ENCODE results near the gene NDUFB11. TPM values are rescaled to one million over a fixed set of nuclear protein-coding genes. Genes with fewer than 3 reads are reported as not detected.
"Not testable (repeated sequence)": the region's sequence is repeated elsewhere in the genome, so short reads cannot be mapped to it uniquely, and the experiment has no call there.

NDUFB11 gene
- total RNA-seq, 1 experiment from 2014 or later, result 80.8 TPM

DNA sequence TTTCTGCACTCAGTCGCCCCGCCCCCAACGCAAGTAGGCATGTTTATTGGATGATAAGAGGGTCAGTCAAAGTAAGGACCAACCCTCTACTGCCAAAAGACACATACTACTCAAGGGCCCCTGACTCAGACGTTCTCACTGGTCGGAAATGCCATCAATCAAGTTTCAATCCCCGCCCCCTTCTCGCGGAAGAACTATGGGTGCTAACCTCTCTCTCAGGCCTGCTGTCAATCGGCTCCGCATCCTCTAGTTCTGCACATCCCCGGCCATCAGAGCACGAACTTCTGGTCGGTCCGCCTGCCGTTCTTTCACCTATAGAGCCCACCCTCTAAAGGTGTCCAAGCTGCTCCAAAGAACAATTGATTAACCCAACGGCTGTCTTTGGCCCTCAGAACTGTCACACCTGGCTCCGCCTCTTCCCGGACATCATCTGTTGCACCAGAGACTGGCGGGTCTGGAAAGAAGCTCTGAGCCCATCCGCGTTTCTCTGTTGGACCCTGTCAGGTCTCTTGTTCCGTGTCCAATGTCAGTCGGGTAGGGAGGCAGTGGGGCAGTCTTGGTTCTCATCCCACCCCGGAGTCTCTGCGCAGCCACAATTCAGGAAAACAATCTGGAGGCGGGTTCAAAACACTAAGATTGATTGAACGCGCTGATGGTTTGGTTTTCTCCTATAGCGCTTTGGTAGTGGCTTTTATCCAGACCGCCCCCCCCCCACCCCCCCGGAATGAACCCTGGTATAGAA lies 15.2 kb downstream of the NDUFB11 start:
- H3K9me3 ChIP-seq, result no peaks in the 10 kb centered on the region
- H3K4me3 ChIP-seq, result peak overlapping the region; percentile 63
- no peaks in the 10 kb centered on the region for H3K27me3 ChIP-seq
- peak; percentile 90 for DNase-seq
- H3K36me3 ChIP-seq, result no peaks in the 10 kb centered on the region

DNA sequence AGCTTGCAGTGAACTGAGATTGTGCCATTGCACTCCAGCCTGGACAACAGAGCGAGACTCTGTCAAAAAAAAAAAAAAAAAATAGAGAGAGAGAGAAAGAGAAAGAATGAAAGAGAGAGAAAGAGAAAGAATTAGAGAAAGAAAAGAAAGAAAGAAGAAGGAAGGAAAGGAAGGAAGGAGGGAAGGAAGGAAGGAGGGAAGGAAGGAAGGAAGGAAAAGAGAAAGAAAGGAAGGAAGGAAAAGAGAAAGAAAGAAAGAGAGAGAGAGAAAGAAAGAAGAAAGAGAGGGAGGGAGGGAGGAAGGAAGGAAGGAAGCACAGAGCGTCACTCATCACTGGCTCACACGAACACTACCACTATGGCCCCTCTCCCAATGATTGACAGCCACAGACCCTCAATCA lies 20.0 kb downstream of the NDUFB11 start:
- H3K4me3 ChIP-seq, H3K9me3 ChIP-seq, H3K36me3 ChIP-seq, DNase-seq, H3K27me3 ChIP-seq: not testable (repeated sequence)

DNA sequence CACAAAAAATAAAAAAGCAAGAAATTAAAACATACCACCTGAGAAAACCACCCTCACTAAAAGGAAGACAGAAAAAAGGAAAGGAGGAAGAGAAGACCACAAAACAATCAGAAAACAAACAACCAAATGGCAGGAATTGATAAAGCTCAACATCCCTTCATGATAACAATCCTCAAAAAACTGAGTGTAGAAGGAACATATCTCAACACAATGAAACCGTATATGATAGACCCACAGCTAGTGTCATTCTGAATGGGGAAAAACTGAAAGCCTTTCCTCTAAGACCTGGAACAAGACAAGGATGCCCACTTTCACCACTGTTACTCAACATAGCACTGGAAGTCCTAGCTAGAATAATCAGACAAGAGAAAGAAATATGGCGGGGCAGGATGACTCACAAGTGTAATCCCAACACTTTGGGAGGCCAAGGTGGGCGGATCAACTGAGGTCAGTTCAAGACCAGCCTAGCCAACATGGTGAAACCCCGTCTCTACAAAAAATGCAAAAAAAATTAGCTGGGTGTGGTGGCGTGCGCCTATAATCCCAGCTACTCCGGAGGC lies 27.9 kb downstream of the NDUFB11 start:
- H3K36me3 ChIP-seq, DNase-seq, H3K27me3 ChIP-seq, H3K9me3 ChIP-seq, H3K4me3 ChIP-seq: not testable (repeated sequence)

DNA sequence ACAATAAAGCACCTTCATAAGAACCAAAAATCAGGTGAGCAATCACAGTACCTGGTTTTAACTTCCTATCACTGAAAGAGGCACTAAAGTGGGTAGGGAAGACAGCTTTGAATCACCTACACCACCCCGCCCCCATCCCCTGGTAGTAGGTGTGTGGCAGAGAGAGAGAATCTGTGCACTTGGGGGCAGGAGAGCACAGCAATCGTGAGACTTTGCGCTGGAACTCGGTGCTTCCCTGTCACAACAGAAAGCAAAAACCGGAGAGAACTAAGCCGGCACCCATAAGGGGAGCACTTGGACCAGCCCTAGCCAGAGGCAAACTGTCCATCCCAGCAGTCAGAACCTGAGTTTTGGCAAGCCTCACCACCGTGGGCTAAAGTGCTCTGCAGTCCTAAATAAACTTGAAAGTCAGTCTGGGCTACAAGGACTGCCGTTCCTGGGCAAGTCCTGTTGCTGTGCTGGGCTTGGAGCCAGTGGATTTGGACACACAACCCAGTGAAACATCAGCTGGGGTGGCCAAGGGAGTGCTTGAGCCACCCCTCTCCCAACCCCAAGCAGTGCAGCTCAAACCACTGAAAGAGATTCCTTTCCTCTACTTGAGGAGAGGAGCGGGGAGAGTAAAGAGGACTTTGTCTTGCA lies 32.1 kb downstream of the NDUFB11 start:
- peak; percentile 26 for DNase-seq
- H3K27me3 ChIP-seq, result no peaks in the 10 kb centered on the region
- no peaks in the 10 kb centered on the region for H3K9me3 ChIP-seq
- H3K36me3 ChIP-seq, result no peaks in the 10 kb centered on the region
- no peak overlapping the region for H3K4me3 ChIP-seq

DNA sequence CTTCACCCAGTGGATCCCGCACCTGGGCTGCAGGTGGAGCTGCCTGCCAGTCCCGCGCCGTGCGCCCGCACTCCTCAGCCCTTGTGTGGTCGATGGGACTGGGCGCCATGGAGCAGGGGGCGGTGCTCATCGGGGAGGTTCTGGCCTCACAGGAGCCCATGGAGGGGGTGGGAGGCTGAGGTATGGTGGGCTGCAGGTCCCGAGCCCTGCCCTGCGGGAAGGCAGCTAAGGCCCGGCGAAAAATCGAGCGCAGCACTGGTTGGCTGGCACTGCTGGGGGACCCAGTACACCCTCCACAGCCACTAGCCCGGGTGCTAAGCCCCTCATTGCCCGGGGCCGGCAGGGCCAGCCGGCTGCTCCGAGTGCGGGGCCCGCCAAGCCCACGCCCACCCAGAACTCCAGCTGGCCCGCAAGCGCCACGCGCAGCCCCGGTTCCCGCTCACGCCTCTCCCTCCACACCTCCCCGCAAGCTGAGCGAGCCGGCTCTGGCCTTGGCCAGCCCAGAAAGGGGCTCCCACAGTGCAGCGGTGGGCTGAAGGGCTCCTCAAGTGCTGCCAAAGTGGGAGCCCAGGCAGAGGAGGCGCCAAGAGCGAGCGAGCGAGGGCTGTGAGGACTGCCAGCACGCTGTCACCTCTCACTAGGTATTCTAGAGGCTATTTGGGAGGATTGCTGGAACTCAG lies 33.4 kb downstream of the NDUFB11 start:
- DNase-seq, H3K9me3 ChIP-seq, H3K27me3 ChIP-seq, H3K4me3 ChIP-seq, H3K36me3 ChIP-seq: not testable (repeated sequence)

DNA sequence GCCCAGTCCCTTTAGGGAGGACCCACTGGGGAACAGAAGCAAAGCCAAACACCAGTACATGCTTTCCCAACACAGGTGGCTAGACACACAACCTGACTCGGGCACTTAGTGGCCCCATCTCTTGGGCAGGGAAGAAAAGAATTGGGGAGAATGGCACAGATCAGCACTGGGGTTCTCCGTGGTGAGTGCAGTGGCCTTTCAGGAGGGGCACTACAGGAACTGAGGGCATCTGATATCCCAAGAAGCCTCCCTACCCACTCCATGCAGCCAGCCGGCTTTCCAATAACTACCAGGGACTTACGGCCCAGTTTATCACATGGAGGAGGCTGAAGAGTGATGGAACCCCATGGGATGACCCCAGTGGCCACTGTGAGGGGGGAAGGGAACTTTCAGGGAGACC lies 43.3 kb downstream of the NDUFB11 start:
- Histone ChIP-seq H3K36me3 (no peaks in the 10 kb centered on the region), H3K27me3 (no peaks in the 10 kb centered on the region), H3K9me3 (no peaks in the 10 kb centered on the region), H3K4me3 (no peak overlapping the region)
- DNase-seq, result no peak

- no peak overlapping the region for H3K4me3 ChIP-seq
- H3K36me3 ChIP-seq, result no peaks in the 10 kb centered on the region
- no peaks in the 10 kb centered on the region for H3K27me3 ChIP-seq
- no peaks in the 10 kb centered on the region for H3K9me3 ChIP-seq
- DNase-seq, result no peak
These were observed 46.0 kb downstream of the NDUFB11 start for GRCh38 chrX:47098338-47099094.

- H3K36me3 ChIP-seq, result no peaks in the 10 kb centered on the region
- H3K4me3 ChIP-seq, result no peak overlapping the region
- no peaks in the 10 kb centered on the region for H3K9me3 ChIP-seq
- no peaks in the 10 kb centered on the region for H3K27me3 ChIP-seq
- no peak for DNase-seq
These were observed 47.5 kb downstream of the NDUFB11 start for GRCh38 chrX:47097018-47097417.

DNA sequence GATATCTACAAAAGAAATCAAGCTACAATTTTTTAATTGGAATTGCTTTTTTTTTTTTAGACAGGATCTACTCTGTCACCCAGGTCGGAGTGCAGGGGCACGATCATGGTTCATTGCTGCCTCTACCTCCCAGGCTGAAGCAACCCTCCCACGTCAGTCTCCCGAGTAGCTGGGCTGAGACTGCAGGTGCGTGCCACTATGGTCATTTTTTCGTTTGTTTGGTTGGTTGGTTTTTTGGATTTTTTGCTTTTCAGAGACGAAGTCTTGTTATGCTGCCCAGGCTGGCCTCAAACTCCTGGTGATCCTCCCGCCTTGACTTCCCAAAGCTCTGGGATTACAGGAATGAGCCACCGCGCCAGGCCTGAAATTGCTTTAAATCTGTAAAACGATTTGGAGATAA lies 50.6 kb downstream of the NDUFB11 start:
- no peak for DNase-seq
- Histone ChIP-seq H3K4me3 (no peak overlapping the region), H3K27me3 (no peaks in the 10 kb centered on the region), H3K36me3 (no peaks in the 10 kb centered on the region), H3K9me3 (no peaks in the 10 kb centered on the region)

GRCh38 chrX:47093248-47093647 lies 51.3 kb downstream of the NDUFB11 start:
- Histone ChIP-seq H3K36me3 (no peaks in the 10 kb centered on the region), H3K9me3 (no peaks in the 10 kb centered on the region), H3K4me3 (no peak overlapping the region), H3K27me3 (no peaks in the 10 kb centered on the region)
- no peak for DNase-seq

Other genes with a start within 250 kb of the NDUFB11 start
- gene JADE3, start 232.3 kb downstream of the NDUFB11 start, total RNA-seq (2014; rRNA removed; shearing (Covaris generic); ENCODE audit: low replicate concordance), result 7.9 and 8.5 TPM in 2 replicates
- gene RGN, start 66.3 kb downstream of the NDUFB11 start, total RNA-seq (2014; rRNA removed; shearing (Covaris generic); ENCODE audit: low replicate concordance), result 0.30 TPM in 1 of 2 replicates, not detected in the other
- 36.9 and 46.9 TPM in 2 replicates for gene RBM10, start 519 bp upstream of the NDUFB11 start, total RNA-seq (2014; rRNA removed; shearing (Covaris generic); ENCODE audit: low replicate concordance)
- gene UBA1, start 49.1 kb upstream of the NDUFB11 start, total RNA-seq (2014; rRNA removed; shearing (Covaris generic); ENCODE audit: low replicate concordance), result 108 and 121 TPM in 2 replicates
- 38.2 and 71.2 TPM in 2 replicates for gene CDK16, start 74.0 kb upstream of the NDUFB11 start, total RNA-seq (2014; rRNA removed; shearing (Covaris generic); ENCODE audit: low replicate concordance)
- gene USP11, start 88.3 kb upstream of the NDUFB11 start, total RNA-seq (2014; rRNA removed; shearing (Covaris generic); ENCODE audit: low replicate concordance), result 16.0 and 16.2 TPM in 2 replicates
- 2.2 TPM in 1 of 2 replicates, not detected in the other for gene ZNF157, start 225.9 kb upstream of the NDUFB11 start, total RNA-seq (2014; rRNA removed; shearing (Covaris generic); ENCODE audit: low replicate concordance)

Data from MG63 (cell line).